Measurements from ENCODE around the gene NKAPD1.
"Not testable (repeated sequence)": the region's sequence is repeated elsewhere in the genome, so short reads cannot be mapped to it uniquely, and the experiment has no call there.

Gene NKAPD1

GRCh38 chr11:112087212-112087611, 13.1 kb downstream of the NKAPD1 start:
- no peak for DNase-seq

DNA sequence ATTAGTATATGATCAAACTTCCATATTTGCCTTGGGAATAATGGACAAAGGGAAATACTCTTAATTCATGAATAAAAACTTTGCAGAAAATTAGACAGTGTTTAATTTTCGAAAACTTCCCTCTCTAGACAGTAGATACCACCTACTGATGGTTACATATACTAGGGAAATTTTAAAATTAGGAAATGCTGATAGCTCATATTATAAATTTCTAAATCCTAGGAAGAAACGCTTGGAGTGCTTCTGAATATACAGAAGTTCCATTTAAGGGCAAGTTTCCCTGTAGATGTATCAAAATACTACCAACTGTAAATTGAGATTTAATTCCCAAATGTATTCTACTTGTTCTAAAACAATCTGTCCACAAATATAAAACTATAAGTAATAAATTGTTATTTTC, 21.2 kb downstream of the NKAPD1 start:
- DNase-seq: not testable (repeated sequence)

GRCh38 chr11:112096194-112096593, 22.1 kb downstream of the NKAPD1 start:
- DNase-seq: no peak

DNA sequence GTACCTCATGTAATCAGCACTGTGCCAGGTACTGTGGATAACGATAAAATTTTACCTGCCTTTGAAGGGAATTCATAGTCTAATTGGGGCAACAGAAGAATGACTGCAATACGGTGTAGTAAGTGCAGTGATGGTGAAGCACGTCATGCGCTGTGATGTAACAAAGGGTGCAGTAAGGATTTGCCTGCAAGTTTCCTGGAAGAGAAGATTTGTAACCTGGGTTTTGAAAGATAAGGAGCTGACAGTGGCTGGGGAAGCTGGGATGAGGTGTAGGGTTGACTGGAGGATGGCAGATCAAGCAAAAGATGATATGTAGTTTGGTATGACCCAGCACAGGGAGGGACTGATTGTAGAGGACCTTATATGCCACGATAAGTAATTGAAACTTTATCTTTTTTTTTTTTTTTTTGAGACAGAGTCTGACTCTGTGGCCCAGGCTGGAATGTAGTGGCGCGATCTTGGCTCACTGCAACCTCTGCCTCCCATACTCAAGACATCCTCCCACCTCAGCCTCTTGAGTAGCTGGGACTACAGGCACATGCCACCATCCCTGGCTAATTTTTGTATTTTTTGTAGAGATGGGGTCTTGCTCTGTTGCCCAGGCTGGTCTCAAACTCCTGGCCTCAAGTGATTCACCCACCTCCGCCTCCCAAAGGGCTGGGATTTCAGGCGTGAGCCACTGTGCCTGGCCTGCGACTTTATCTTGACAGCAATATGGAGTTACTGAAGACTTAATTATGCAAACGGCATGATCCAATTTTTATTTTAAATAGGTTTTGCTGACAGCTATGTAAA, 23.8 kb downstream of the NKAPD1 start:
- no peak for DNase-seq

GRCh38 chr11:112100462-112100861, 26.4 kb downstream of the NKAPD1 start:
- no peak for DNase-seq

GRCh38 chr11:112103446-112103845, 29.3 kb downstream of the NKAPD1 start:
- no peak for DNase-seq

GRCh38 chr11:112106070-112106469, 32.0 kb downstream of the NKAPD1 start:
- DNase-seq: no peak

DNA sequence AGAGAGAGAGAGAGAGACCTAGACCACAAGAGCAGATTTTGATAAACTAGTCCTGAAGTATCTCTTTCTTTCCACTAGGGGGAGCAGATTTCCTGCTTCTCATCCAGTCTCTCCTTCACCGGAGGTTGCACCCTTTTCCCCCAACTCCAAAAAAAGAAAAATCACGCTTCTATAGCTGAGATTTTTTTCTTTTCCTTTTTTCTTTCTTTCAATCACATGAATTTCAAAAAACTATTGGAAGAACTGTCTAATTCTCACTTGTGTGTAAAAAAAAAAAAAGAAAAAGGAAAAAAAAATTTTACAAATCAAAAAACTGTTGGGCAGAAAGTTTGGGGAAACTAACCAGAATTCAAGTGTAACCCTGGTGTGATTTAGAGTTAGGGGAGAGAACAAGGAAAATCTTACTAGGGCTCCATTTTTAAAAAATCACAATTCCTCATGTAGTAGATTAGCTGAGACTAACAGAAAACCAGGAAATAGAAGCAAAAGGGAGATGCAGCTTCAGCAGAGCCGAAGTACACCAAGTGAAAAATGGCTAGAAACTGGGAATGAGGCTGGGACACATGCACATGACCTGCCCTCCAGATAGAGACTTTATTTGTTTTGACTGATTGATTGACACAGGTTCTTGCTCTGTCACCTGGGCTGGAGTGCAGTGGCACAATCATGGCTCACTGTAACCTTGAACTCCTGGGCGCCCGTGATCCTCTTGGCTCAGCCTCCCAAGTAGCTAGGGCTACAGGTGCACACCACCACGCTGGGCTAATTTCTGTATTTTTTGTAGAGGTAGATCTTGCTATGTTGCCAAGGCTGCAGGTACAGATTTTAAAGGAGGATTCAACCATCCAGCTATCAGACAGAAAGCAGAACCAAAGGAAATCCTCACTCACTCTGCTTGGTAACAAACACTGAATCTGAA, 39.7 kb downstream of the NKAPD1 start:
- DNase-seq: peak; percentile 84 to 95

DNA sequence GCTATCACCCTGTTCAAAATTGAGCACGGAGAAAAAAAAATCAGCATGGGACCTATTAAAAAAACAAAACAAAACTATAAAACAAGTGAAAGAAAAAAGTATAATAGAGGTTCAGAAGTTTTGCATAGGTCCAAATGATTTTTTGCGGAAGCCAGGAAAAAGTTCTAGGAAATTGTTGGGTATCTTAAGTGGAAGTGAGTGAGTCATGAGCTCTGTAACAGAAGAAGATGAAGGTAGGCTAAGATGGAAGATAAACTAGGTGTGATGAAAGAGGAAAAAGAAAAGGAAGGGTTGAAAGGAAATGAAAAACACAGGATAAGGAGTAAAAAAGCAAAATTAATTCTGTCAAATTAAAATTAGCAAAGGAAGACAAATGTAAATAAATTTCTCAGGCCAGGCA, 40.4 kb downstream of the NKAPD1 start:
- DNase-seq: no peak

- DNase-seq: no peak
Measured at GRCh38 chr11:112115386-112115785, 41.3 kb downstream of the NKAPD1 start.

- DNase-seq: no peak
Measured at GRCh38 chr11:112118176-112118575, 44.1 kb downstream of the NKAPD1 start.

GRCh38 chr11:112121981-112122615, 48.0 kb downstream of the NKAPD1 start:
- no peak for DNase-seq

GRCh38 chr11:112123129-112123528, 49.0 kb downstream of the NKAPD1 start:
- DNase-seq: no peak

GRCh38 chr11:112127056-112127455, 53.0 kb downstream of the NKAPD1 start:
- no peak for DNase-seq

GRCh38 chr11:112128483-112129121, 54.5 kb downstream of the NKAPD1 start:
- no peak for DNase-seq

GRCh38 chr11:112129656-112130055, 55.6 kb downstream of the NKAPD1 start:
- peak; percentile 72 to 79 for DNase-seq

- no peak for DNase-seq
Measured at GRCh38 chr11:112132737-112133136, 58.6 kb downstream of the NKAPD1 start.

GRCh38 chr11:112134473-112134872, 60.4 kb downstream of the NKAPD1 start:
- no peak for DNase-seq
